Heart left ventricle (tissue), 13 donors: ENCODE data around the gene CD300LD.

Experiments used
- CTCF ChIP-seq, 12 donors: fragments of 200-600 bp; sonication (generic) in 4 of 12; IDR thresholded peaks; one replicate each; pipeline versions ENCODE4 v1.5.0 to v1.8.0; 2018 to 2022; ENCODE audit warnings: antibody characterized with exemption in 12 of 12, mild to moderate bottlenecking in 5 of 12
- POLR2A ChIP-seq, 2 donors: fragments of 450-650 bp; IDR thresholded peaks; one replicate each; pipeline ENCODE4 v1.6.1; 2017; ENCODE audit warnings: antibody characterized with exemption in 2 of 2, mild to moderate bottlenecking in 2 of 2, moderate library complexity in 2 of 2
- donor health status: ischemic (EF 13 %, LVEDD 7.1; RV severe dilation, severe dysfunction).
- donor health status: DM: no; HTN: yes; CAD: no.
- donor health status: DM: no; HTN: no; CAD: no.
- donor health status: ischemic (EF 25% LVEDD 6.9; RV normal size, moderate dysfunction).
- donor health status: ischemic (EF 25% LVEDD 5.7; RV mildly dilated, moderate dysfunction).
- donor health status: ischemic (EF 35%, LVEDD 5.7; RV mildly dilated, moderate dysfunction).
- donor health status: nonischemic (EF 11% LVEDD 7.7; RV severe dilation, severe dysfunction).
- donor health status: DM: yes; HTN: yes; CAD: no.
- donor health status: PGD.
- donor health status: ischemic (EF 29% LVEDD 5.4; RV normal size, mild dysfunction).
- donor health status: nonischemic (EF 23%, LVEDD 6.1; RV moderate dilation, normal function).

- TF ChIP-seq CTCF (IDR thresholded peaks at IDR 0.05) (no peak), POLR2A (IDR thresholded peaks at IDR 0.05) (no peak)
These were observed 12.2 kb downstream of the CD300LD start for GRCh38 chr17:74579900-74580299.
